GM13977 (cell line): ENCODE measurements around the gene PSME4.
"Not testable (repeated sequence)": the region's sequence is repeated elsewhere in the genome, so short reads cannot be mapped to it uniquely, and the experiment has no call there.

Experiments
- DNase-seq: peaks from one replicate; pipeline ENCODE4 v3.0.0; 2012; ENCODE audit warnings: low spot score
- CTCF ChIP-seq: IDR thresholded peaks from 2 replicates; pipeline ENCODE4 v1.5.1; 2012; ENCODE audit warnings: mild to moderate bottlenecking, control low read depth; ENCODE audit not compliant: insufficient read depth; ENCODE audit errors: extremely low read depth, missing control alignments
- in situ Hi-C: fragments of 300-500 bp; cut with MboI; formaldehyde crosslinking; loops from one replicate; pipeline ENCODE4 v1.12.0; 2022; ENCODE audit warnings: low sequenced_read_pairs, low pct_unique_long_range_greater_than_20kb, mixed read lengths, inconsistent platforms; ENCODE audit not compliant: unreplicated experiment

PSME4 gene

GRCh38 chr2:53944542-53944941 lies 26.3 kb downstream of the PSME4 start:
- DNase-seq, result no peak
- in situ Hi-C loops, result no loop called here
- no peak for TF ChIP-seq CTCF

GRCh38 chr2:53942280-53942679 lies 28.5 kb downstream of the PSME4 start:
- in situ Hi-C loops, result no loop called here
- DNase-seq, result no peak
- TF ChIP-seq CTCF, result no peak

GRCh38 chr2:53941749-53942148 lies 29.0 kb downstream of the PSME4 start:
- in situ Hi-C loops, result no loop called here
- DNase-seq, result peak; percentile 29
- TF ChIP-seq CTCF, result no peak

GRCh38 chr2:53939656-53940055 lies 31.1 kb downstream of the PSME4 start:
- in situ Hi-C loops, result no loop called here
- DNase-seq, result no peak
- TF ChIP-seq CTCF, result no peak

GRCh38 chr2:53938904-53939303 lies 31.9 kb downstream of the PSME4 start:
- in situ Hi-C loops, result no loop called here
- no peak for TF ChIP-seq CTCF
- no peak for DNase-seq

- in situ Hi-C loops, result no loop called here
- DNase-seq, result no peak
Measured at GRCh38 chr2:53933329-53933728, 37.5 kb downstream of the PSME4 start.

GRCh38 chr2:53926321-53926720 lies 44.5 kb downstream of the PSME4 start:
- DNase-seq, in situ Hi-C loops: not testable (repeated sequence)

More at GRCh38 chr2:53933329-53933728, 37.5 kb downstream of the PSME4 start:
- no peak for TF ChIP-seq CTCF
